Osteocyte (in vitro differentiated cells): ENCODE data around the gene APOL4. TPM values are rescaled to one million over a fixed set of nuclear protein-coding genes. Genes with fewer than 3 reads are reported as not detected.
A peak's percentile ranks its signal among the peaks of the same experiment; 100 is the strongest.

Source experiments
- DNase-seq: peaks from one replicate; pipeline ENCODE4 v3.0.0; 2021; ENCODE audit warnings: mixed read lengths; ENCODE audit not compliant: unreplicated experiment; ENCODE audit errors: extremely low spot score
- H3K27ac Mint-ChIP-seq: one replicate; pipeline ENCODE4 v1.8.0; 2021; ENCODE audit warnings: mild to moderate bottlenecking, mixed read lengths; ENCODE audit not compliant: unreplicated experiment
- H3K27me3 Mint-ChIP-seq: one replicate; pipeline ENCODE4 v1.8.0; 2021; ENCODE audit warnings: mixed read lengths; ENCODE audit not compliant: unreplicated experiment
- H3K36me3 Mint-ChIP-seq: one replicate; pipeline ENCODE4 v1.8.0; 2021; ENCODE audit warnings: mixed read lengths; ENCODE audit not compliant: unreplicated experiment
- H3K4me1 Mint-ChIP-seq: one replicate; pipeline ENCODE4 v1.8.0; 2021; ENCODE audit warnings: mixed read lengths; ENCODE audit not compliant: unreplicated experiment
- H3K4me3 Mint-ChIP-seq: one replicate; pipeline ENCODE4 v1.8.0; 2021; ENCODE audit warnings: mild to moderate bottlenecking, moderate library complexity, mixed read lengths; ENCODE audit not compliant: unreplicated experiment
- H3K9me3 Mint-ChIP-seq: one replicate; pipeline ENCODE4 v1.8.0; 2021; ENCODE audit warnings: mixed read lengths; ENCODE audit not compliant: unreplicated experiment
- CTCF ChIP-seq: fragments of 200-600 bp; sonication (generic); IDR thresholded peaks from 2 replicates; pipeline ENCODE4 v1.5.0; 2021; ENCODE audit warnings: antibody characterized with exemption, mild to moderate bottlenecking, moderate library complexity
- total RNA-seq: library from RNA; stranded (reverse); gene quantifications from 2 replicates; pipeline ENCODE4 v1.2.1, GENCODE V29; 2021

The APOL4 gene
- total RNA-seq, 1 donor from 2014 or later, result not detected

DNA sequence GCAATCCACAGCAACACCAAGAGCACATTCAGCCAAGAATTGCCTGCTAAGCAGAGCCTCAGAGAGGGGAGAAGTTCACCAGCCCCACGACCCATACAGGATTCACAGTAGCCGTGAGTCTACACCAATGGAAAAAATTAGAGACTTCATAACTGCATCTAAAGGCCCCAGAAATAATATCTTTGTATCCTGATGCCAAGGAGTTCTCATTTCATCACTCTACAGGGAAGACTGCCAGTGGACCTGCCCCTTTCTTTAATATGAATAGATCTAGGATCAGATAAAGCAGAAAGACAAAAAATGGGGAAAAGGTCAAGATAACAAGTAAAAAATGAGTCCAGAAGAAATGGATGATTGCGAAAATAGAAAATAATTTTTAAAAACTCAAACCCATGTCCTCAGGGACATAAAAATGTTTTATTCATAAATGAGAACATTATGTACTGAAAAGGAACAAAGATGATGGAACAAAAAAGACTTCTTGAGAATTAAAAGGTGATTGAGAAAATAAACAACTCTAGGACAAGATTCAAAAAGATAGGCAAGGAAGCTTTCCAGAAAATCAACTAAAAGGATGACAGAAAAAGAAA is 50.5 kb downstream of the APOL4 start:
- no peak for DNase-seq
- Mint-ChIP-seq H3K27me3 (no peaks in the 10 kb centered on the region), H3K36me3 (peaks cover 6% of the 10 kb centered on the region), H3K4me3 (no peak overlapping the region), H3K27ac (peak overlapping the region; percentile 40), H3K9me3 (peaks cover 8% of the 10 kb centered on the region), H3K4me1 (peaks cover 23% of the 10 kb centered on the region)
- TF ChIP-seq CTCF, result no peak

DNA sequence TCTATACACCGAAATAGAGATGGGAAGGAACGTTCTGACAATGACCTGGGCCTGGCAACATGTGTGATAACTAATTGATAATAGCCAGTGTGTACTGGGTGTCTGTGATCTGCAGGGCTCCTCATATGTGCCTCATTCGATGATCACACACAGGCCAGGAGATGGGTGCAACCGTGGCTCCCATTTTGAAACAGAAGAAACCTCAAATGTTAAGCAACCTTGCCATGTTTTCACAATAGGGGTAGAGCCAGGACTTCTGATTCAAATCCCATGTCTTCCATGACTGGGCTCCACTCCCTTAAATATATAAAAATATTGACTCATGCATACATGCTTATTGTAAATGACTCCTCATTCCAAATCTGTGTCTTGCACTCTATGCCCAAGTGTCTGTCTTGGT is 52.2 kb downstream of the APOL4 start:
- peaks cover 26% of the 10 kb centered on the region for H3K4me1 Mint-ChIP-seq
- no peak overlapping the region for H3K27ac Mint-ChIP-seq
- no peak for TF ChIP-seq CTCF
- H3K27me3 Mint-ChIP-seq, result no peaks in the 10 kb centered on the region
- DNase-seq, result no peak
- peaks cover 3% of the 10 kb centered on the region for H3K36me3 Mint-ChIP-seq
- peaks cover 8% of the 10 kb centered on the region for H3K9me3 Mint-ChIP-seq
- no peak overlapping the region for H3K4me3 Mint-ChIP-seq

DNA sequence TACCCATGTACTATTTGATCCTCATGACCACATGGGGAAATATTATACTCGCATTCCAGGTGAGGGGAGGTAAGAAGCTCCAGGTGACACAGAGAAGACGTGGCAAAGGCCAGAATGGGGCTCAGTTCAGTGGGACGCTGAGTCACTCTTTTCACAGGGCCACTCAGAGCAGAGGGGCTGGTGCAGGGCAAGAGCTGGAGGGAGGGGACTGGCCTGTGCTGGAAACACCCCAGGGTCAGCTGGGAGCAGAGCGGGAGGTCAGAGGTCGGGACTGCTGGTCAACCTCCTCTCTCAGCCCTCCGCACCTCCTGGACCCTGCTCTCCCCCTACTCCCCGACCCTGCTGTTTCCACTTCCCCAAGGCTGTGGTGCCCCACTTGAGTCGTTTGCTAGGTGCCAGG is 53.2 kb downstream of the APOL4 start:
- peaks cover 8% of the 10 kb centered on the region for H3K9me3 Mint-ChIP-seq
- peaks cover 3% of the 10 kb centered on the region for H3K36me3 Mint-ChIP-seq
- no peak for DNase-seq
- no peak overlapping the region for H3K4me3 Mint-ChIP-seq
- no peaks in the 10 kb centered on the region for H3K27me3 Mint-ChIP-seq
- TF ChIP-seq CTCF, result no peak
- H3K4me1 Mint-ChIP-seq, result peaks cover 24% of the 10 kb centered on the region
- H3K27ac Mint-ChIP-seq, result no peak overlapping the region

- H3K9me3 Mint-ChIP-seq, result peaks cover 7% of the 10 kb centered on the region
Measured at GRCh38 chr22:36147196-36147791, 54.3 kb downstream of the APOL4 start.

More at GRCh38 chr22:36147196-36147791, 54.3 kb downstream of the APOL4 start:
- H3K4me3 Mint-ChIP-seq, result no peak overlapping the region
- no peak overlapping the region for H3K27ac Mint-ChIP-seq
- H3K36me3 Mint-ChIP-seq, result peaks cover 3% of the 10 kb centered on the region
- DNase-seq, result no peak
- no peak for TF ChIP-seq CTCF
- no peaks in the 10 kb centered on the region for H3K27me3 Mint-ChIP-seq
- H3K4me1 Mint-ChIP-seq, result peaks cover 24% of the 10 kb centered on the region
